H1 (cell line): ENCODE results near the gene BLVRA. TPM values are rescaled to one million over a fixed set of nuclear protein-coding genes. Genes with fewer than 3 reads are reported as not detected.
A peak's percentile ranks its signal among the peaks of the same experiment; 100 is the strongest.

Experiments used
- ASH2L ChIP-seq: fragments of 200-600, 300-600 bp; sonication (generic); IDR thresholded peaks from one replicate; pipeline ENCODE4 v1.7.1; 2017; ENCODE audit warnings: low read length
- BACH1 ChIP-seq: IDR thresholded peaks from 2 replicates; pipeline ENCODE4 v1.6.1; 2012; ENCODE audit warnings: low read length, improper control_type of control experiment
- CBX5 ChIP-seq: fragments of 300-800, 300-1000 bp; sonication (generic); IDR thresholded peaks from 2 replicates; pipeline ENCODE4 v1.7.1; 2016; ENCODE audit warnings: antibody characterized with exemption, low read length, low read depth
- CEBPB ChIP-seq: IDR thresholded peaks from 2 replicates; pipeline ENCODE4 v1.6.1; 2012; ENCODE audit warnings: low read depth, low read length
- HDAC2 ChIP-seq, 2 experiments: fragments of 300-600 bp in 1 of 2; sonication (generic) in 1 of 2; IDR thresholded peaks; 2 replicates each; pipeline ENCODE4 v1.6.1; 2011 to 2012; ENCODE audit warnings: low read depth in 2 of 2, low read length in 2 of 2, mild to moderate bottlenecking in 2 of 2, moderate library complexity in 2 of 2, borderline replicate concordance in 1 of 2, inconsistent platforms in 1 of 2
- HDAC6 ChIP-seq: IDR thresholded peaks from one replicate; pipeline ENCODE4 v1.7.1; 2012; ENCODE audit warnings: low read depth, mild to moderate bottlenecking, inconsistent platforms, low read length, moderate library complexity
- JUND ChIP-seq: IDR thresholded peaks from 2 replicates; pipeline ENCODE4 v1.6.1; 2011; ENCODE audit warnings: mild to moderate bottlenecking, improper control_type of control experiment, low read length
- MAFK ChIP-seq: IDR thresholded peaks from 2 replicates; pipeline ENCODE4 v1.6.1; 2012; ENCODE audit warnings: low read depth, mild to moderate bottlenecking, improper control_type of control experiment, low read length
- MAX ChIP-seq: IDR thresholded peaks from 2 replicates; pipeline ENCODE4 v1.6.1; 2012; ENCODE audit warnings: inconsistent platforms
- POLR2A ChIP-seq, 2 experiments: IDR thresholded peaks; 1 replicate in 1 of 2; 2 replicates in 1 of 2; pipeline ENCODE4 v1.6.1; 2011; ENCODE audit warnings: low read depth in 2 of 2, low read length in 2 of 2, mild to moderate bottlenecking in 2 of 2; ENCODE audit errors: control extremely low read depth in 1 of 2
- RBBP5 ChIP-seq: IDR thresholded peaks from 2 replicates; pipeline ENCODE4 v1.7.1; 2012; ENCODE audit warnings: low read depth, mild to moderate bottlenecking, inconsistent platforms, low read length, moderate library complexity, borderline replicate concordance
- SAP30 ChIP-seq: fragments of 300-600 bp; sonication (generic); IDR thresholded peaks from 2 replicates; pipeline ENCODE4 v1.7.1; 2012; ENCODE audit warnings: low read length, moderate library complexity, mild to moderate bottlenecking, inconsistent platforms; ENCODE audit not compliant: insufficient read depth, insufficient replicate concordance
- SIN3A ChIP-seq, 2 experiments: IDR thresholded peaks in 1 of 2; conservative IDR thresholded peaks in 1 of 2; 2 replicates each; pipeline ENCODE4 v1.6.1; 2011 to 2012; ENCODE audit warnings: low read length in 2 of 2, improper control_type of control experiment in 1 of 2, low read depth in 1 of 2, mild to moderate bottlenecking in 1 of 2
- SIRT6 ChIP-seq: IDR thresholded peaks from one replicate; pipeline ENCODE4 v1.7.1; 2012; ENCODE audit warnings: low read length, inconsistent platforms
- SP2 ChIP-seq: IDR thresholded peaks from 2 replicates; pipeline ENCODE4 v1.6.1; 2012; ENCODE audit warnings: mild to moderate bottlenecking, low read length, inconsistent platforms
- SP4 ChIP-seq: IDR thresholded peaks from 2 replicates; pipeline ENCODE4 v1.6.1; 2012; ENCODE audit warnings: low read length, inconsistent platforms
- SUZ12 ChIP-seq: fragments of 200-600 bp; sonication (generic); IDR thresholded peaks from 2 replicates; pipeline ENCODE4 v1.6.1; 2012; ENCODE audit warnings: mild to moderate bottlenecking, inconsistent platforms, low read length, moderate library complexity, mixed read lengths
- TAF1 ChIP-seq: IDR thresholded peaks from 2 replicates; pipeline ENCODE4 v1.6.1; 2011; ENCODE audit warnings: mild to moderate bottlenecking, low read depth, low read length
- TAF7 ChIP-seq: optimal IDR thresholded peaks from 2 replicates; pipeline ENCODE3; 2011; ENCODE audit warnings: low read depth, mild to moderate bottlenecking, inconsistent platforms, low read length, moderate library complexity, borderline replicate concordance
- TCF12 ChIP-seq: IDR thresholded peaks from 2 replicates; pipeline ENCODE4 v1.6.1; 2011; ENCODE audit warnings: low read depth, mild to moderate bottlenecking, low read length
- USF2 ChIP-seq: IDR thresholded peaks from 2 replicates; pipeline ENCODE4 v1.6.1; 2011; ENCODE audit warnings: low read length, improper control_type of control experiment
- ZNF274 ChIP-seq: IDR thresholded peaks from 2 replicates; pipeline ENCODE4 v1.7.0; 2012; ENCODE audit warnings: low read length, borderline replicate concordance; ENCODE audit errors: extremely low read depth
- polyA plus RNA-seq, 7 experiments: library from polyadenylated mRNA; depleted of rRNA in 3 of 7; stranded (reverse) in 5 of 7; unstranded in 2 of 7; fragments of >200 nt in 5 of 7; fragments of 200-250 nt in 2 of 7; gene quantifications; 1 replicate in 5 of 7; 2 replicates in 1 of 7; 4 replicates in 1 of 7; pipeline versions ENCODE4 v1.2.1 to v1.2.3, GENCODE V29; 2011 to 2013; ENCODE audit warnings: missing spikeins in 2 of 7, mixed read lengths in 2 of 7
- total RNA-seq: library from RNA; stranded (reverse); fragmentation: NEBNext Ultra II Directional; extraction: Animal tissue kit (Norgen Biotek cat#: 25700); gene quantifications from 2 replicates; pipeline ENCODE4 v1.2.1, GENCODE V29; 2021

BLVRA gene
- total and polyA plus RNA-seq, 2 of the 8 experiments (the other 6 are each of a cell fraction or from before 2014, with no cell fraction given): 16.1 to 37.1 TPM

DNA sequence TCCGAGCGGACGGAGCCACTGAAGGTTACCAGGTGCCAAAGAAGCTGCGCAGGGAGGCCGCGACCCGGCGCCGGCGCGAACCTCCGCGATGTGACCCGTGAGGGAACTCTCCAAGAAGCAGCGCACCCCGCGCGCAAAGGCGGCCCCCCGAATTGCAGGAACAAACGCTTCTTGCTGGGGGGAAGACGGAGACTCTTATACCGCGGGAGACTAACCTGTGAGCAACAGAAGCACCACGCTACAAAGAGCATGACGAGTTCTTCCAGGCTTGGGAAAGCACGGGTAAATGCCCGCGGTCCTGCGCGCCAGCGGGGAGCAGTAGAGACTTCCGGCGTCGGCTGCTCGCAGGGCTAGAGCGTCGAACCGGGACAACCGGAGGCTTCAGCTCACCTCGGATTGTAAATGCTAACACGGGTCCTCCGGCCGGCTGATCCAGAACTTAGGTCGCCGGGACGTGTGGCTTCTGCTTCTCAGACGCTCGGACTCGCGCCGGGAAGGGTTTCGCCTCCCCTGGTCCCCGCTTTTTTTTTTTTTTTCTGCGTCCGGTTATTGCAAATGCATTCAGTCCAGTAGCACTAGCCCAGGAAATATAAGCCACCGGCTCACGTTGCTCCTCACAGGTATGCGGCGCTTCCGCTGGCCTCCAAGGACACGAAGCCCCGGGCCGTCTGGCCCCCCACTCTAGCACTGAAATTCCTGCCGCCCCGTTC, 29.1 kb upstream of the BLVRA start, which contains the start of gene COA1 (continued):
- no peak for TF ChIP-seq SIRT6
- TF ChIP-seq MAX: peak; percentile 51; the same call in 1 of the 2 replicates
- TF ChIP-seq TAF1: peak; percentile 95
- peak; percentile 75; a peak in 1 of 4 replicates for TF ChIP-seq SIN3A (conservative IDR thresholded peaks at IDR 0.05 in 1 of 2, IDR thresholded peaks at IDR 0.05 in 1 of 2; ENCODE audit: low read depth in 1 of 2, low read length in 2 of 2)
- TF ChIP-seq SP2: peak; percentile 86
- TF ChIP-seq RBBP5: peak; percentile 95
- TF ChIP-seq ASH2L: peak; percentile 99
- peak; percentile 65 for TF ChIP-seq BACH1
- TF ChIP-seq HDAC2 (IDR thresholded peaks at IDR 0.05; ENCODE audit: borderline replicate concordance in 1 of 2, low read depth in 2 of 2, low read length in 2 of 2): peak in 1 of 2 experiments; percentile 90; a peak in 2 of 4 replicates
- TF ChIP-seq ZNF274: no peak
- TF ChIP-seq CBX5: no peak
- peak; percentile 43 for TF ChIP-seq SAP30
- TF ChIP-seq USF2: no peak
- TF ChIP-seq SP4: no peak
- peak; percentile 72 to 96 for TF ChIP-seq POLR2A (IDR thresholded peaks at IDR 0.05; ENCODE audit: control extremely low read depth in 1 of 2, low read depth in 2 of 2, low read length in 2 of 2)
- TF ChIP-seq CEBPB: no peak
- TF ChIP-seq MAFK: no peak
- TF ChIP-seq TCF12: no peak
- TF ChIP-seq JUND: no peak; the same call in 1 of the 2 replicates
- peak; percentile 82 for TF ChIP-seq TAF7
- no peak for TF ChIP-seq HDAC6
- no peak for TF ChIP-seq SUZ12
